HUDEP-2 (cell line): ENCODE results near the gene MACC1.

Source experiments
- DNase-seq, 76 experiments: peaks; one replicate each; lab custom pipeline; 2025; ENCODE audit not compliant: unreplicated experiment in 76 of 76; lab: John Stamatoyannopoulos, UW

Gene MACC1

GRCh38 chr7:20217193-20217948, at the start of gene MACC1:
Gene MACC1 (minus strand): TSS chr7:20217384. CDS start chr7:20161862, 55,522 bp downstream.
- peak in 61 of 76 experiments; percentile 3 to 90 (median 57) for DNase-seq

DNA sequence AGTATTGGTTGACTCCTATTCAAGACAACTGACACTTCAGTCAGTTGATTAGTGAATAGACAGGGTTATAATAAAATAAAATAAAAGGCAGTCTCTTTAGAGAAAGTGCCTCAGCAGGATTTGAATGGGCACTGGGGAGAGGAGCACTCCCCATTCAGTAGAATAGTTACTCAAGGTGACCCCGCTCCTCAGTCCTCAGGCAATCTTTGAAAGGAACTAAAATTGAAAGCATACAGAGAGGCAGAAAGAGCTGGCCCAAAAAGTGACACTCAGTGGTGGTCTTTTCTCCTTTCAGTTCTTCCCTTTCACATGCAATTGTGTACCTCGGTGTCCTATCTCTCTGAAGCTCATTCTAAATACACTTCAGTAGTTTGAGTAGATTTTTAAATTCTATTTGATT, 47.4 kb upstream of the MACC1 start:
- DNase-seq, result no peak

- DNase-seq, result no peak
Observed at GRCh38 chr7:20260223-20260622, 43.0 kb upstream of the MACC1 start.

DNA sequence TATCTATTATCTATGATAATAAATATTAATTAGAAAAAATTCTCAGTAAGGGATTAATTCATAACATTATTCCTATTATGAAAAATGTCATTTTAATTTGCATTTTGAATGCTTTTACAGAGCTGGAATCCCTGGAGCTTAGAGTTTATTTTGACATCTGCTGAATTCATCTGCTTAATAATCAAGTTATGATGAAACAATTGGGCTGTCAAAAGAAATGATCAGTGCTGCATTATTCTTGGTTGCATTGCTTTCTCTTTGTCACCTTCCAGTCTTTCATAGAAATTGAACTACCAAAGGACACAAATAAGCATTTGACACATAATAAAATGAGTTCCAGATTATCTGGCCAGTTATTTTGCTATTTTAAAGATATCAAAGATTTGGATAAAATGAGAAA, 40.0 kb upstream of the MACC1 start:
- DNase-seq, result no peak

DNA sequence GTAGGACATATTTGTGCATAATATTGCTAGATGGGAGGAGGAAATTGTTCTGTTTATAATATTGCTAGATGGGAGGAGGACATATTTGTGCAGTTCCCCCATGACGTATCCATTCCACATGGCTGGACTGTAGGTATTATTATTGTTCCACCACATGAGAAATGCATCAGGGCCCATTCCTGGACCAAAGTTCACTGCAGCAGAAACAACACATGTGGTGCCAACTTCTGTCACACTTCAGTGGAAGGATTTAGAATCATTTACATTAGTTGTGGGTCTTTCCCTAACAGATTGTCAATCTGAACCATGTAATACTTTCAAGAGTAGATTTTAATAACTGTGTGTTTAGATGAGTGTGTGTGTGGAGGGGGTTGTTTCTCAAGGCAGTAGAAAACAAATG, 32.7 kb upstream of the MACC1 start:
- DNase-seq, result no peak

DNA sequence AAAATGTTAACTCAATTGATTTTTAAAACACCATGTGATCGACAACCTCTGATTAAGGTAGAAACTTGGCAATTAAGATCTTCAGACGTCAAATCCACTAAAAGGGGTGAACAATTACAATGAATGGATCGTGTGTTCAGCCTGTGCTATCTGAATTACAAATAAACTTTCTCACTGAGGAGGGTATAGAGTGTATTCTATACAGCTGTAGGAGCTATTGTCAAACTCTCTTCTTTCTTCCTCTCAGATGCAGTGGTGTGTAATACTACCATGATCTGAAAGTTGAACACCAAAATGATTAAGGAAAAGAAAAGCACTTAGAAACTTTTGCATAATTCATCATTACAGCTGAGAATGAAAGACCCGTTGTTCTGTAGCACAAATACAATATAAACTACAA, 32.2 kb upstream of the MACC1 start:
- DNase-seq, result no peak

- DNase-seq, result no peak
Observed at GRCh38 chr7:20246236-20246635, 29.1 kb upstream of the MACC1 start.

DNA sequence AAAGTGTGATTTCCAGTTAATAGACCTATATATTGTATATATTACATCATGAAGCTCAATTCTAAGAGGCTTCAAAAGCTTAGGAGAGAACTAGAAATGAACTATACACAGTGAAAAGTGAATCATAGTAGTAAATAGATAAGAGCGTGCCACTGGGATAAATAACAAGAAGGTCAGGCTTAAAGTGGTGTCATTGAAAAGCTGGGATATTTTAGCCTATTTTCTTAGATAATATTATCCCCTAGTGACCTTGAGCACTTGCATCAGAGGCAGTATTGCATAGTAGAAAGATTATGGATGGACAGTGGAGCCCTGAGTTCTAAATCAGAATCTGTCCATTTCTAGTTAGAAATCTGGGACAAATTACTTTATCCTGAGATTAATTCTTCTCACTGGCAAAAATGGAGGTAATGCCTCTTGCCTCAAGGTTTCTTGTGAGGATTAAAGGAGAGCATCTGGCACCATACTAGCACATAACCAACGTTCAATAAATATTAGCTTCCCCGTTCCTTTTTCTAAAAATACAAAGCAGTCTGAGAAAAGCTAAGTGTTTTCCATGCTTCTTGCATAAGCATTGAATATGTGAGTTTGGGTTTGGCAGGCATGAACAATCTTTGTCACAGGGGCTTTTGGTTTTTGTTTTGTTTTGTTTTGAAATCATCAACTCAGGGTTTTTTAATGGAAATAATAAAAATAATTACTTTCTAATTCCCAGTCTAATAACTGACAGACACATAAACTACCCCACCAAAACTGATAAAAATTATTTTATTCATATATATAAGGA, 27.3 kb upstream of the MACC1 start:
- DNase-seq, result no peak

GRCh38 chr7:20241911-20242261, 24.7 kb upstream of the MACC1 start:
- DNase-seq, result no peak

DNA sequence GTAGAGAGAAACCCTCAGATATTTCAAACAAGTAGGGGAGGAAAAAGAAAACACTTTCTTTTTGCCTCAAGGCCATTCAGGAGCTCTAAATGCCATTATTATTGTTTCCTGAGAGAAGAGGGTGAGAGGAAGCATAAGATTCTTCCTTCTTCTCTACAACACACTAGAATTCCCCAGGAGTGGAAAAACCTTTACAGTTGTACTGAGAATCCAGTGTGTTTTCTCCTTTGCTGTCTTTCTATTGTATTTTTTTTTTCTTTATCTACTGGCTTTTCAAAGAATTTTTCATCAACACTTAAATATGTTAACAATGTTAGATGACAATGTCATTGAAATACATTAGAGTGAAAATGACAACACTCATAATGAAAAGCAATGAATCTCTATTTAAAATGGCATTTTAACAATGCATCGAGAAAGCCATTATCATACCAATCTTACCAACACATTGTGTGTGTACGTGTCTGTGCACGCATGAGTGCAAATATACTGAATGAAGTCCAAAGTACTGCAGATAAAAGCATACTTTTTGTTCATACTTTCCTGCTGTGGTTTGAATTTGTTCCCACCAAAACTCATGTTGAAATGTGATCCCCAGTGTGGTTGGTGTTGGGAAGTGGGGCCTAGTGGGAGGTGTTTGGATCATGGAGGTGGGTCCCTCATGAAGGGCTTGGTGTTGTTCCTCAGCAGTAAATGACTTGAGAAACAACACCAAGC, 24.2 kb upstream of the MACC1 start:
- no peak for DNase-seq

- DNase-seq, result no peak
Observed at GRCh38 chr7:20240080-20240926, 23.1 kb upstream of the MACC1 start.

DNA sequence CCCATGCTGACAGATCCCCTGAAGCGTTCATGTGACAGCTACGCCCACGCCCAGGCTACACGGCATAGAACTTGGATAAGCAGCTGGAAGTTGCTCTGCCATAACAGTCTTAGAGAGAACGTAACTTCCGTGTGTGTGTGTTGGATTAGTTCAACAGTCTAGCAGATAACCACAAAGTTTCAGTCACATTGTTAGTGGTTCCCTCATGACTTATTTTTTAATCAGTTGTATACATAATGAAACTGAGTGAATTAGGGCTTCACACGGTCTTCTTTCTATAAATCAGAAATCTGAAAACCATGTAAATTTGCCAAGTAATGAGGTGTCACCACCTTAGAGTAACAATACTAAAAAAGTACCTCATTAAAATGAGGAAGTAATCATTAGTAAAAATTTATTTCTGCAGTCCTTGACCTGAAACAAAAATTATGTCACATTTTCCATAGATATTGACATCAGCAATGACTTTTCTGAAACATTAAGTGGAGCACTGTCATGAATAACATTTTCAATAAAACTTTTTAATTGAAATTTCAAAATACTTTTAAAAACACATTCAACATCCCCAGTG, 21.7 kb upstream of the MACC1 start:
- DNase-seq, result no peak

DNA sequence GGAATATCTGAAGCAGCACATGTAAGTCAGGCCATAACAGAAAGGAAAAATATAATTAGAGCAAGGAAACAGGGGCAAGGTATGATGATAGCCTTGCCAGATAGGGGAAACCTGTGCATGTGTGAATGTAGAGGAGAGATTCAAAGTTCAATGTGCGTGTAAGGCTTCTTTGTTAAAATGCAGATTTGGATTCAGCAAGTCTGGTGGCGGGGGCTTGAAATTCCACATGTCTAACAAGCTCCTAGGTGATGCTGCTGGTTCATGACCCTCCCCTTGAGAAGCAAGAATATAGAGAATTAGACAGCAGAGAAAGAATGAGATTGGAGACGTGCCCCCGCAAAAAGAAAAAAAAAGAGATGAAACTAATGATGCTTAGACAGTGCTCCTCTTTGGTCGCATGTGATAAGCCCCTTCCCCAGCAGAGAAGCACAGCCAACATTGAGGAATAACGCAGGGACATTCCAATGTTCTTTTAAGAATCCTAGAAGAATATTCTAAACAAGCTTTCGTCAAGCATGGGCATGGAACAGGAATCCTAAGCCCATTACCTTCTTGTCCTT, 21.1 kb upstream of the MACC1 start:
- no peak for DNase-seq

GRCh38 chr7:20237464-20238193, 20.4 kb upstream of the MACC1 start:
- no peak for DNase-seq

DNA sequence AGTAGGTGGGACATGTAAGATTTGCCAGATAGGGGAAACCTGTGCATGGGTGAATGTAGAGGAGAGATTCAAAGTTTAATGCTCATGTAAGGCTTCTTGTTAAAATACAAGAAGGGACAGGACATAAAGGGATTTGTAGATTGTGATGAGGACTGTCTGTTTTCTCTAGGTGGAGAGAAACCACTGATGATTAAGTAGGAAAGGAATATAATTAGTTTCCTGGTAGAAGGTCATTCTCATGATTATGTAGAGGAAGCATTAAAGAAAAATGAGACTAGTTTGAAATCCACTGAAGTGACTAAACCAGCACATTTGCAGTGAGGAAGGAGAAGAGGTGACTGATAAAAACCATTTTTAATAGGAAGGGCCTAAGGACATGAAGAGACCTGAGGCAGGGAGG, 19.6 kb upstream of the MACC1 start:
- no peak for DNase-seq

GRCh38 chr7:20236043-20236442, 18.9 kb upstream of the MACC1 start:
- no peak for DNase-seq

- DNase-seq, result no peak
Observed at GRCh38 chr7:20235288-20235687, 18.1 kb upstream of the MACC1 start.

- no peak for DNase-seq
Observed at GRCh38 chr7:20233362-20233761, 16.2 kb upstream of the MACC1 start.

- DNase-seq, result no peak
Observed at GRCh38 chr7:20232848-20233247, 15.7 kb upstream of the MACC1 start.
